Limb (tissue), 2 donors: ENCODE data around the gene OBSCN.

ENCODE experiments used
- DNase-seq, 2 donors: peaks; one replicate each; pipeline ENCODE4 v3.0.0-alpha.2; 2016; ENCODE audit errors: extremely low spot score in 2 of 2

Gene OBSCN

DNA sequence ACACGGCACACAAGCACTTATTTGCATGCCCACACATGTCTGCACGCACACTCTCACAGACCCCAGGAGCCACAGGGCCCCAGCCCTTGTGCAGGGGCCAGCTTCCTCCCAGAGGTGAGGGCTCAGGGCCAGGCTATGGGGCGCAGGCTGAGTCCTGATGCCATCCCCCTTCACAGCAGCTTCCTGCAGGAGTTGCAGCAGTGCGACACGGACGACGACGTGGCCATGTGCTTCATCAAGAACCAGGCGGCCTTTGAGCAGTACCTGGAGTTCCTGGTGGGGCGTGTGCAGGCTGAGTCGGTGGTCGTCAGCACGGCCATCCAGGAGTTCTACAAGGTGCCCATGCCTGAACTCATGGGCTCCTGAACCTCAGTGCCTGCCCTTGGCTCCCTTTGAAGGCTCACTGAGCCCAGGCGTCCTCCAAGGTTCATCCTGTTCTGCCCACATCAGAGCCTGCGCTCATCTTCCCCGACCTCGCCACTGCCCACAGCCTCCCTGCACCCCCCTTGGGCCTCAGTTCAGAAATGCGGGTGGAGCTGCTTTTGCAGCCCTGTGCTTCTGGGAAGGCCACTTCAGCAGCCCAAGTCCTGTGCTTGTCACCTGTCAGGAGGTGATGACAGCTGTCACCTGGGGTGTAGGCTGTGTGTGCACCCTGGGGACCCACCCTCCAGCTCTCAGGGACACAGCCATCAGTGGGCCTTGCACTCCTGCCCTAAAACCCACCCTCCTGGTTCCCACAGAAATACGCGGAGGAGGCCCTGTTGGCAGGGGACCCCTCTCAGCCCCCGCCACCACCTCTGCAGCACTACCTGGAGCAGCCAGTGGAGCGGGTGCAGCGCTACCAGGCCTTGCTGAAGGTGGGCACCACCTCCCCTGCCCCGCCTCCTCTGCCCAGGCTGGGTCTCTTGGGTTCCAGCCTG, 132.2 kb downstream of the OBSCN start:
- no peak for DNase-seq

DNA sequence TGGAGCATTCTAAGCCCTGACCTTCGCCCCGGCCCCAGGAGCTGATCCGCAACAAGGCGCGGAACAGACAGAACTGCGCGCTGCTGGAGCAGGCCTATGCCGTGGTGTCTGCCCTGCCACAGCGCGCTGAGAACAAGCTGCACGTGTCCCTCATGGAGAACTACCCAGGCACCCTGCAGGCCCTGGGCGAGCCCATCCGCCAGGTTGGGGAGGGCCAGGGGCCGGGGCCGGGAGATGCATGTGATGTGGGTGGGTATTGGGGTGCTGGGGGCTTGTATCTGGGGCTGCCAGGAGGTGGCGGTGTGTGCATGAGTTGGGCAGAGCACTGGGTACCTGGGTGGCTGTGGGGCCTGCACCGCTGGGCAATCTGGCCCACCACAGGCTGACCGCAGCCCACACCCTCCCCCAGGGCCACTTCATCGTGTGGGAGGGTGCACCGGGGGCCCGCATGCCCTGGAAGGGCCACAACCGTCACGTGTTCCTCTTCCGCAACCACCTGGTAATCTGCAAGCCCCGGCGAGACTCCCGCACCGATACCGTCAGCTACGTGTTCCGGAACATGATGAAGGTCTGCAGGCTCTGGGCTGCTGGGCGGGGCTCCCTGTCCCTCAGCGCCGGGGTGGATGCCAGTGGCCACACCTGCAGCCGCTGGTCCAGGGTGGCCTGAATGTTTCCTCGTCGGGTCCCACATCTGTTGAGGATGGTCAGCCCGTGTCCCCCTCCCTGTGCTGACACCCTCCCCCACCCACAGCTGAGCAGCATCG, 133.0 kb downstream of the OBSCN start:
- peak in 1 of 2 donors; percentile 32 for DNase-seq

DNA sequence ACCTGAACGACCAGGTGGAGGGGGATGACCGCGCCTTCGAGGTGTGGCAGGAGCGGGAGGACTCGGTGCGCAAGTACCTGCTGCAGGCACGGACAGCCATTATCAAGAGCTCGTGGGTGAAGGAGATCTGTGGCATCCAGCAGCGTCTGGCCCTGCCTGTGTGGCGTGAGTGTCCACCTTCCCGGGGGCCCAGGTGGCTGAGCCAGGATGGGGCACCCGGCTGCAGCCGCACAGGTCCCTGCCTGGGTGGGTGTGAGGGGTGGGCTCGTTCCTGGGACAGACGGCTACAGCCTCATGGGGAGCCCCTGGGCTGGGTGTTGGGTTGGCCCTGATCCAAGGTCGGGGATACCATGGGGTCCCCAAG, 133.6 kb downstream of the OBSCN start:
- DNase-seq, result peak in 1 of 2 donors; percentile 25

DNA sequence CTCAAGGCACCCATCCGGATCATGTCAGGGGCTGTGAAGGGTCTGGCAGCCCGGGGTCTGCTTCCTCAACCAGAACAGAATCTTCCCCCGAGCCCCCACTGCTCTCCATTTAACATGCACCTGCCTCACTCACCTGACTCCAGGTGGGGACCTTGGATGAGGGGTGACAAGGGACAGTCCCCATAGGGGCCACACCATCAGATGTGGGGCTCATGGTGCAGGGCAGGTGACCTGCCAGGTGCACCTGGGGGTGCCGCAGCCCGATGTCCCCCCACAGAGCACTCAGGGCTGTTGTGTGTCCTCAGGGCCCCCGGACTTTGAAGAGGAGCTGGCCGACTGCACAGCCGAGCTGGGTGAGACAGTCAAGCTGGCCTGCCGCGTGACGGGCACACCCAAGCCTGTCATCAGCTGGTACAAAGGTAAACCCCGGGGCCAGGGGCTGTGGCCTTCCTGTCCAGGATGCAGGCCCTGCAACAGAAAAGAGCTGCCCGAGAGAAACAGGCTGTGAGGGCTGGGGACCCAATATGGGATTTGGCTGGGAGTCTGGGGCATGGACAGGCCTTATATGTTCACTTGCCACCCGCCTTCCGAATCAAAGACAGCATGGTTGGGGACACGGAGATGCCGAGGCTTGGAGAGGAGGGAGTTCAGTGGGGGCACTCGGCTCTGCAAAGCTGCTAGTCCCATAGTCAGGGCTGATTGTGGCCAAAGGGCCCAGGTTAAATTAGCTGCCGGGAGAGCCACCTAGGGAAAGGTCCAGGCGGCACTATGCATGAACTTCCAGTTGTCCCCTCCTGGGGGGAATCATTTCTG, 134.2 kb downstream of the OBSCN start:
- DNase-seq, result no peak

DNA sequence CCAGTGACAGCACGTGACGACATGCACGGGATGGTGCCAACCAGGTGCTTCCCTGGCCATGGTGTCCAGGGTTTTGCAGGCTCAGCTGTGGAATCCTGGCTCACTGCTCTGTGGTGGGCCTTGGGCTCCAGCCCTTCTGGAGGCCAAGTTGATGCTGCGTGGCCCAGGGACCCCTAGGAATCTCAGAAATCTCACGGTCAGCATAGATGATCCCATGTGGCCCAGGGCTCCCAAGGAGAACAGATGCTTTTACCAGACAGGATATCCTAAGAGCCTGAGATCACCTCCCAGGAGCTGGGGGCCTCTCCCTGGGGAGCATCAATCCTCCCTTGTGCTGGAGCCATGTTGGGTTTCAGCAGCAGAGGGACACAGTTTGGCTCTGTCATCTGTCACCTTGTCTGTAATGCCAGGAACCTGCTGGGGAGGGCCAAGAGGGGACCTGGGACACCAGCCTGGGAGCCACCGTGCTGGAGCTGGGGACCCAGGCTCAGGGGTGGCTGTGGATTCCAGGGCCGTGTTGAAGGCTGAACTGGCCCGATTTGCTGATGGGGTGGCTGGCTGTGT, 134.9 kb downstream of the OBSCN start:
- no peak for DNase-seq

DNA sequence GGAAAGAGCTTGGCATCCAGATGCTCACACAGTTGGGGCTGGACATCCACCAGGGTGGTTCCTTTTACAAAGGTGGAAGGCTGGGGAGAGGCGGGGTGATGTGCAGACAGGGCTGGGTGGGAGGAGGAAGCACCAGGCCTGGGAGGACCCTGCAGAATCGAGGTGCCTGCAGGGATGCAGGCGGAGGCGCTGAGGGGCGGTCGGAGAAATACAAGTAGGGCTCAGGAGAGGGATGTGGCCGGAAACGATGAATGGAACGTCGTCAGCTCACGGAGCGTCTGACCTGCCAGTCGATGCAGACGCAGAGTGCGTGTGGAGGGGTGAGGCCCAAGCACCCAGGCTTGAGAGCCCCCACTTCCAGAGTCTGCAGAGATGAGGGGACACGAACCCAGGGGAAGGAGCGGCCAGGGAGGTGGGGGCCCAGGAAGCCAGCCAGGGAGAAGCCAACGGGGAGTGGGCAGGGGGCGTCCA, 135.4 kb downstream of the OBSCN start:
- DNase-seq, result no peak

DNA sequence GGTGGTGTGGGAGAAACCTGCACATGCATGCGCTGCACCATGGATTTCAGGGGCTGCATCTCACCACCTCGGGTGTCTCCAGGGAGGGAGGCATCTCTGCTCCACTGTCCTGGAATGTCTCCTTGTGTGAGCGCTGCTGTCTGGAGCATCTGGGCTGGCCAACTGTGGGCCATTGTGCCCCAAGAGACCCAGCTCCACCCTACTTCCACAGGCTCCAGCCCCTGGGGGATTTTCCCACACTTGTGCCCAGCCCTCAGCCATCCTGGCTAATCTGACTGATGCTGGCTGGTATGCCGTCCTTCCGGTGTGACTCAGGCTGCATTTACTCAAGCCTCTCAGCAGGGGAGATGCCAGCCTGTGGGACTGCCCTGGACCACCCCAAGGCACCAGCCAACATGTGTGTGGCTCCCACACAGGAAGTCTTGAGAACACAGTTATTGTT, 136.8 kb downstream of the OBSCN start:
- peak in 1 of 2 donors; percentile 20 for DNase-seq

DNA sequence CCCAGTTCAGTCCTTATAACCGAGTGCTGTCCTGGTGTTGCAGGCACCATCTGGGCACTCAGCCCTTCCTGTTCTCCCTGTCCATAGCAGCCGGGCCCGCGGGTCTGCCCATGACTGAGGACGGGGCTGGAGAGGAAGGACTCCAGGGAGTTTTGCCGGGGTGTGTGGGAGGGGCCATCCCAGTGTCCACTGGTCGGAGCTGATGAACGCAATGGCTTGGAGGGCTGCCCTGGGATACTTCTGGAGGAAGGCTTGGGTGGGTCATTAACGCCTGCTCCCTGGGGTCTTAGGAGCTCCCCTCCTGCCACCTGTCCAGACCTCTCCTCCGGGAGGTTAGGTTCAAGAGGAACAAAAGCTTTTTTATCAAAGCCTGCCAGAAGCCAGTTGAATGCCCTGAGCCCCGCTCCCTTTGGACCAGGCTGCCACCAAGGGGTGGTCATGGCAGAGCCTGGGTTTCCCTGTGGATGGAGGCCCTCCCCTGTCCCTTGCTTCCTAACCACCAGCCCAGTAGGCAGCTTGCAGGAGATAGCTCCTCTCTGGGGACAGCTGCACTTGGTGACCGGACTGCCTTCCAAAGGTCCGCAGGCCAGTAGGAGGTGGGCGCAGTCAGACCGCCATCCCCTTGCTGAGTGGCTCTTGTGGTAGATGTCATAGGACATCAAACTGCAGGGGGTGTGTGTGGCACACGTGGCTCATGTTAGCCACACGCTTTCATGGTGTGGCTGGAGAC, 137.5 kb downstream of the OBSCN start:
- peak in 1 of 2 donors; percentile 16 for DNase-seq

DNA sequence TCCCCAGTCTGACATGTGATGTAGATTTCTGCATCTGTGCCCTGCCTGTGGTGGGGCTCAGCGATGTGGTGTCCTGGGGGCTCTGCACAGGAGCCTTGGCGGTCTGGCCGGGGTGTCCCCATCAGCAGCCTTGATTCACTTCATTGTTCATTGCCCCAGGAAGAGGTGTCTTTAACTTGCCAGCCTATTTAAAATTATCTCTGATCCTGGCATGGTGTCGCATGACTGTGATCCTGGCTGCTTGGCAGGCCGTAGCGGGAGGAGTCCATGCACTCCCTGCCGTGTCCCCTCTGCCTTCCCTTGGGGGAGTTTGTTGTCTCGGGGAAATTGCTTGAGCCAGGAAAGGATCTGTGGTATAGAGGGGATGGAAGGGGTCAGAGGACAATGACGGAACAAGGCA, 138.9 kb downstream of the OBSCN start:
- DNase-seq, result no peak

DNA sequence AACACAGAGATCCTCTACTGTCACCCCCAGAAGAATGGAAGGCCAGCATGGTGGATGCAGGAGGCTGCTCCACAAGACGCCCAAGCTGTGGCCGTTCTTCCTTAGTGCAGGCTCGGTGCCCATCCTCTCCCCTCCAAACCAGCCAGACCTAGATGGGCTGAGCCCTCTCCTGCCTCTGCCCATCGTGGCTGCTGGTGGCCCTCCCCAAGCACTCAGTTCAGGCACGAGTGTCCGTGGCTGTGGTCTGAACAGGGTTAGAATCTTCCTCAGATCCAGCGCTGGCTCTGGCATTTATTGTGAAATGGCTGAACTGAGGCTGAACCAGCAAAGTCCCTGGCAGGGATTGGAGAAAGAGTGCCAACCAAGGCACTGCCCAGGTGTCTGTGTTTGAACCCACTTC, 139.3 kb downstream of the OBSCN start:
- DNase-seq, result peak in 1 of 2 donors; percentile 12

DNA sequence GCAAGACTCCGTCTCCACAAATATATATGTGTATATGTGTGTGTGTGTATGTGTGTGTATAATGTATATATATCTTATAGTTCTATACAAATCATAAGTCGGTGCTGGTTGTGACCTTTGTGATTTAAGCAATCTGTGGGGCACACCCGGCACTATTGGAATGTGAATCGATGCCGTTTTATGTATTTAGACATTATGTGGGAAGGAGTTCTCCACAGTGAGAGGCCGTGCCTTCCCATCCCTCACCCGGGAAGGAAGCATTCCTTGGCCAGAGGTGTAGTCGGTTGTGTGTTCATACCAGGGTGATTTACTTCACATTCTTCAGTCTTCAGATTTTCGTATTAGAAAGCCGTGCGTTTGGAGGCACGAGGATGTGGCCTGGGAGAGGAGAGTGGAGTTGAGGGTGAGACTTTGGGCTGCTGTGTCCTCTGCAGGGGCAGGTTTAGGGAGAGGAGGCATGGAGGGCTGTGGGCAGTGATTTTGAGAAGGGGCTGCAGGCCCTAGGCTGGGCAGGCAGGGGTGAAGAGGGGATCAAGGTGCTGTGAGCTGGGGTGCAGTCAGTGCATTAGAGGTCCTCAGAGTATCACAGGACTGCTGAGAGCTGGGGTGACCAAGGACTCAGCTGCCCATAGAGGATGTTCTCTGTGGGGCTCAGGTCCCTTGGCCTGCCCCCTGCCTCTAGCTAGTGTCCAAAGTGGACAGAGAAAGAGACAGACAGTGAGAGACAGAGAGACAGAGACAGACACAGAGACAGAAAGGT, 141.0 kb downstream of the OBSCN start:
- DNase-seq, result no peak

DNA sequence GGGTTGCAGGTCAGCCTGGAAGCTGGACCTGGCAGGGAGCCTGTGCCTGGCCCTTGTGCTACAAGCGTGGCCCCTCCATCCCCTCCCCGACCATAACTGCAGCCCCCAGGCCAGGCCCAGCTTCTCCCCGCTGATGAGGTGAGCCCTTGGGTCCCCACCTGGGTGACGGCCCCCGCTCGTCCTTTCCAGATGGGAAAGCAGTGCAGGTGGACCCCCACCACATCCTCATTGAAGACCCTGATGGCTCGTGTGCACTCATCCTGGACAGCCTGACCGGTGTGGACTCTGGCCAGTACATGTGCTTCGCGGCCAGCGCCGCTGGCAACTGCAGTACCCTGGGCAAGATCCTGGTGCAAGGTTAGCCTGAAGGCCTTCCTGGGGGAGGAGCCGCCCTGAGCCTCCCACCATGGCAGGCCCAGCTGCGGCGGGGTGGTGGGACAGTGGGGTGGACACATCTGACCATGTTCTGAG, 141.9 kb downstream of the OBSCN start:
- DNase-seq, result peak in 1 of 2 donors; percentile 19

DNA sequence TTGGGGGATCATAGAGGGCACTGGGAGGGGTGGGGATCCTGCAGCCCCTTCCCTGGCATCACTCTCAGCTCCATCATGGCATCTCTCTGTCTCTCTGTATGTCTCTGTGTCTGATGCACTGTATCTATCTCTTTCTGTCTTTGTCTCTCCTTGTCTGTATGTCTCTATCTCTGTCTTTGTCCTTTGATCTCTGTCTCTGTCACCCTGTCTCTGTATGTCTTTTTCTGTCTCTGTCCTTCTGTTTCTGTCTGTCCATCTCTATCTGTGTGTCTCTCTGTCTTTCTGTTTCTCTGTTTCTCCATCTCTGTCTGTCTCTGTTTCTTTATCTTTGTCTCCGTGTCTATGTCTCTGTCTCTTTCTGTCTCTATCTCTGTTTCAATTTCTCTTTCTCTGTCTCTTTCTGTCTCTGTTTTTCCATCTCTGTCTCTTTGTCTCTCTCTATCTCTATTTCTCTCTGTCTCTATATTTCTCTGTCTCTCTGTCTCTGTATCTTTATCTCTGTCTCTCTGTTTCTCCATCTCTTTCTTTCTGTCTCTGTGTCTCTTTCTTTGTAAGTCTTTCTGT, 142.4 kb downstream of the OBSCN start:
- DNase-seq, result no peak

DNA sequence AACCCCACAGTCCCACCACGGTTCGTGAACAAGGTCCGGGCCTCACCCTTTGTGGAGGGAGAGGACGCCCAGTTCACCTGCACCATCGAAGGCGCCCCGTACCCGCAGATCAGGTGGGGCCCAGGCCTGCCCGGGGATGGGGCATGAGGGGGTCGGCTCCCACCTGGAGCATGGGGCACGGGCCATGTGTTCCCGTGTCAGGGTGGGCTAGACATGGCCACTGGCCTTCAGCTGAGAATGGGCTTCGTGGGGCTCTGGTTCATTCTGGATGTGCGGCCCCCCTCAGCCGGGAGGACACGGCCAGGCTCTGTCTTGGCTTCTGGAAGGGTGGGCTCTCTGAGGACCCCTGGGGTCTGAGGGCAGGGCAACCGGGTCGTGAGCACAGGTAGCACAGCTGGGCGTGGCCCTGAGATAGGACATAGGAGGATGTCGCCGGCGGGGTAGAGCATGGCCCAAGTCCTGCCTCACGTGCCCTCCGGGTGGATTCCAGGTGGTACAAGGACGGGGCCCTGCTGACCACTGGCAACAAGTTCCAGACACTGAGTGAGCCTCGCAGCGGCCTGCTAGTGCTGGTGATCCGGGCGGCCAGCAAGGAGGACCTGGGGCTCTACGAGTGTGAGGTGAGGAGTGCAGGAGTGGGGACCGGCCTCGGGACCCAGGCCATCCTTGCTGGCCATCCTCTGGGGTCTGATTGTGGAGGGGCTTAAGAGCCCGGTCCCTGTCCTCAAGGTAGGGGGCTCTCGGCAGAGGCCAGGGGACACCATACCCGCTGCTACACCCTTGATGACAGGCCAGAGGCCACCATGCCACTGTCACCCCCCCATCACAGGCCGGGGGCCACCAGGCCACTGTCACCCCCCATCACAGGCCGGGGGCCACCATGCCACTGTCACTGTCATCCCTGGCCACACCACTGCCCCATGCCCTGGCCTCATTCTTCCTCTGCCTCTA, 143.3 kb downstream of the OBSCN start:
- DNase-seq, result no peak

DNA sequence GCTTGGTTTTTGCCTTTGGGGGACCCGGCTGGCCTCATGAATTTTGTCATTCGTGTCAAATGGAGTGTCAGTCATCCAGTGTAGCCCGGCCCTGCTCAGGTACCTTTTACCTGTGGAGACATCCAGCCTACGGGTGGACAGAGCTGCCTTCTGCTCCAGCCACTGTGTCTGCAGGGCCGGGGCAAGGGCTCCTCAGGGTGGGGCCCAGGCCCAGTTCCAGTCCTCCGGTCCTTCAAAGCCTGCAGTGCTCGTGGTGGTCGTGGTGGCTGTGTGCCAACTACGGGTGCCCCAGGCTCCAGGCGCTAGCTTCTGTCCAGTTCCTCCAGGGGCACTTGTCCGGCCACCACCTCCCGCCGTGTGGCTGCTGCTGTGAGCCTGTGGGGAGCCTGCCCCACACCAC, 144.0 kb downstream of the OBSCN start:
- no peak for DNase-seq

DNA sequence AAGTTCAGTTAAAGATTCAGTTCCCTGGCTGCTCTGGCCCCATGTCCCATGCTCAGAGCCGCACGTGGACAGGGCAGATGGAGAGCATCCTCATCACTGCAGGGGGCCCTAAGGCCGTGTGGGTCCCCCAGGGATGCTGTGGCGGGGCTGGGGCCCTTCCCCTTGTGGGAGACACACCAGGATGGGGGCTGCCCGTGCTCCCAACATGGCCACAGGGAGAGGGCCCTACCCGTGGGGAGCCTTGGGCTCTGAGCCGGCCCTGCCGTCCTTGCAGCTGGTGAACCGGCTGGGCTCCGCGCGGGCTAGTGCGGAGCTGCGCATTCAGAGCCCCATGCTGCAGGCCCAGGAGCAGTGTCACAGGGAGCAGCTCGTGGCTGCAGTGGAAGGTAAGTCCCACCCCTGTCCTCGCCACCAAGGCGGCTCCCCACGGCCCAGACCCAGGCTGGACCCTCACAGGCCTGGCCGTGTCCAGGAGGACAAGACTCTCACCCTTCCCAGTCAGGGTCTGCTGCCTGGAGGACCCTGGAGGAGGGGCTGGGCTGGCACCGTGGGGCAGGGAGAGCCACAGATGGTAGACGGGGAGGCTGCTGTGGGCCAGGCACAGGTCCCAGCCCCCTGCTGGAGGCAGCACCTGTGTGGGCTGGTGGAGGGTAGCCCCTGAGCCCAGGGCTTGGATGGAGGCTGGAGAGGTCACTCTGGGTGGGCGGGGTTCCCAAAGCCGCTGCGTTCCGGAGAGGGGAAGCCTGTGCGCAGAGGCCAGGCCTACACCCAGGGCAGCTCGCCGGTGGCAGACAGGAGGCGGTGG, 145.0 kb downstream of the OBSCN start:
- no peak for DNase-seq

DNA sequence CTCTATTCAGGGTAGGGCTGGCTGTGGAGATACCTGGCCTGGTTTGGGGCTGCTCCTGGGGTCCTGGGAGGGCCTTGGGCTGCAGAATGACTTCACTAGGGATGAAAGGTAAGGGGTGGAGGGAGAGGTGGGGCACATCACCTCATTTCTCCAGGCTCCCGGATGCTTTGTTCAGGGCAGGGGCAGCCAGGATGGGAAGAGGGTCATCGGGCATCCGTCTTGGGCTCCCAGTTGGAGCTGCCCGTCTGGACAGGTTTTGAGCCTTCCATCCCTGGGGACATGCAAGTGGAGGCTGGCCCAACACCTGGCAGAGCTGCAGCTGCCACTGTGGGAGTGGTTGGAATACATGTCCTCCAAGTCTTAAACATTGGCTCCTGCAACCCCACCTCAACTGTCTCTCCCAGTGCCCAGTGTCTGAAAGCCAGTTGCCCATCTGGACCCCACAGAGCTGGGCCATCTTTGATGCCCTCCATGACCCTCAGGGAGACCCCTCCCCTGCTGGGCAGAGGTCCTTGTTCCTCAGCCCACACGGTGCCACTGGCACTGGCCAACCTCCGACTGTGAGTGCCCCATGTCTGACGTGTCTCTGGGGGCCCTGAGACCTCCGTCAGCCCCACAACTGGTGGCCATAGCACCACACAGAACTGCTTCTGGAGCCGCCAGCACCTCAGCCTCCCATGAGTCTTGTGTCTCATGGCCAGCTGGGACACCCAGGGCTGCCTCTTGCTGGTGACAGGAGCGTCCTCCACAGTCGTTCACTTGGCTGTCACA, 145.9 kb downstream of the OBSCN start:
- no peak for DNase-seq
